Neural cell (in vitro differentiated cells): ENCODE measurements around the gene SUSD3. TPM values are rescaled to one million over a fixed set of nuclear protein-coding genes. Genes with fewer than 3 reads are reported as not detected.

Experiments
- H2AFZ ChIP-seq: fragments of 200-600, 300-800 bp; sonication (generic), shearing (Covaris generic); 2 replicates; pipeline ENCODE4 v1.6.0; 2014; ENCODE audit warnings: low read depth, mild to moderate bottlenecking, antibody characterized with exemption, low read length, moderate library complexity
- H3F3A ChIP-seq: fragments of 200-600 bp; shearing (Covaris generic); 2 replicates; pipeline ENCODE4 v1.6.1; 2016; ENCODE audit warnings: mild to moderate bottlenecking, moderate library complexity, mixed read lengths, antibody characterized with exemption, low read length; ENCODE audit not compliant: insufficient read depth, poor library complexity, severe bottlenecking
- H3K27ac ChIP-seq: fragments of 200-600, 300-800 bp; sonication (generic), shearing (Covaris generic); 2 replicates; pipeline ENCODE4 v1.5.1; 2014; ENCODE audit warnings: mild to moderate bottlenecking, low read length, moderate library complexity
- H3K27me3 ChIP-seq: fragments of 300-800, 200-600 bp; sonication (generic), shearing (Covaris generic); 2 replicates; pipeline ENCODE4 v1.6.0; 2014; ENCODE audit warnings: mild to moderate bottlenecking, low read depth, low read length, moderate library complexity; ENCODE audit not compliant: insufficient read depth
- H3K36me3 ChIP-seq: fragments of 300-800, 200-600 bp; sonication (generic), shearing (Covaris generic); 2 replicates; pipeline ENCODE4 v1.5.1; 2014; ENCODE audit warnings: mild to moderate bottlenecking, antibody characterized with exemption, low read length, moderate library complexity; ENCODE audit not compliant: insufficient read depth
- H3K4me2 ChIP-seq: fragments of 300-800, 200-600 bp; sonication (generic), shearing (Covaris generic); 2 replicates; pipeline ENCODE4 v1.6.0; 2014; ENCODE audit warnings: mild to moderate bottlenecking, low read length
- H3K4me3 ChIP-seq: fragments of 300-800, 200-600 bp; sonication (generic), shearing (Covaris generic); 2 replicates; pipeline ENCODE4 v1.5.1; 2014; ENCODE audit warnings: mild to moderate bottlenecking, low read length, moderate library complexity
- H3K79me2 ChIP-seq: fragments of 200-600 bp; shearing (Covaris generic); replicated peaks from 2 replicates; pipeline ENCODE4 v1.6.0; 2014; ENCODE audit warnings: mild to moderate bottlenecking, low read length, moderate library complexity; ENCODE audit not compliant: insufficient read depth
- H3K9ac ChIP-seq: fragments of 300-800, 200-600 bp; sonication (generic), shearing (Covaris generic); 2 replicates; pipeline ENCODE4 v1.6.1; 2016; ENCODE audit warnings: mild to moderate bottlenecking, low read length, mixed read lengths
- H3K9me2 ChIP-seq: fragments of 200-600 bp; shearing (Covaris generic); 2 replicates; pipeline ENCODE4 v1.6.1; 2016; ENCODE audit warnings: mild to moderate bottlenecking, low read length, mixed read lengths; ENCODE audit not compliant: insufficient read depth
- H3K9me3 ChIP-seq: fragments of 200-600, 300-800 bp; sonication (generic), shearing (Covaris generic); 2 replicates; pipeline ENCODE4 v1.6.1; 2016; ENCODE audit warnings: mild to moderate bottlenecking, mixed run types, low read length, moderate library complexity, mixed read lengths
- H4K20me1 ChIP-seq: fragments of 200-600 bp; shearing (Covaris generic); 2 replicates; pipeline ENCODE4 v1.6.1; 2016; ENCODE audit warnings: mild to moderate bottlenecking, mixed run types; ENCODE audit not compliant: insufficient read depth
- CTCF ChIP-seq: fragments of 450-650 bp; IDR thresholded peaks from 2 replicates; pipeline ENCODE4 v1.5.1; 2014; ENCODE audit warnings: antibody characterized with exemption, mild to moderate bottlenecking, moderate library complexity; ENCODE audit not compliant: poor library complexity, severe bottlenecking
- EP300 ChIP-seq: fragments of 450-650 bp; conservative IDR thresholded peaks from 2 replicates; pipeline ENCODE4 v1.6.1; 2014; ENCODE audit warnings: antibody characterized with exemption, mild to moderate bottlenecking, moderate library complexity; ENCODE audit not compliant: poor library complexity, severe bottlenecking
- EZH2 ChIP-seq: fragments of 200-600, 300-800 bp; shearing (Covaris generic), sonication (generic); IDR thresholded peaks from 2 replicates; pipeline ENCODE4 v1.6.1; 2014; ENCODE audit warnings: antibody characterized with exemption, low read length, borderline replicate concordance, mild to moderate bottlenecking; ENCODE audit not compliant: insufficient read depth, poor library complexity, severe bottlenecking
- MXI1 ChIP-seq: fragments of 450-650 bp; conservative IDR thresholded peaks from 2 replicates; pipeline ENCODE4 v1.6.1; 2014; ENCODE audit warnings: antibody characterized with exemption, mild to moderate bottlenecking; ENCODE audit not compliant: poor library complexity, severe bottlenecking
- POLR2AphosphoS5 ChIP-seq: IDR thresholded peaks from 2 replicates; pipeline ENCODE4 v1.6.1; 2012
- RAD21 ChIP-seq: fragments of 450-650 bp; conservative IDR thresholded peaks from 2 replicates; pipeline ENCODE4 v1.6.1; 2014; ENCODE audit warnings: antibody characterized with exemption, mild to moderate bottlenecking, moderate library complexity
- REST ChIP-seq: IDR thresholded peaks from 2 replicates; pipeline ENCODE4 v1.6.1; 2012; ENCODE audit warnings: borderline replicate concordance
- SMC3 ChIP-seq: fragments of 450-650 bp; conservative IDR thresholded peaks from 2 replicates; pipeline ENCODE4 v1.6.1; 2014; ENCODE audit warnings: antibody characterized with exemption, mild to moderate bottlenecking, moderate library complexity; ENCODE audit not compliant: poor library complexity
- TAF1 ChIP-seq: IDR thresholded peaks from 2 replicates; pipeline ENCODE4 v1.6.1; 2012; ENCODE audit warnings: low read depth
- polyA plus RNA-seq: library from polyadenylated mRNA; depleted of rRNA; stranded (reverse); fragments of >200 nt; gene quantifications from 2 replicates; pipeline ENCODE4 v1.2.3, GENCODE V29; 2014

The SUSD3 gene
- polyA plus RNA-seq, 1 donor from 2014 or later, result not detected

- no peak overlapping the region for H2AFZ ChIP-seq
- H3K79me2 ChIP-seq, result no peaks in the 10 kb centered on the region
- no peaks in the 10 kb centered on the region for H3K9me2 ChIP-seq
- peaks cover 10% of the 10 kb centered on the region for H3K27me3 ChIP-seq
- no peaks in the 10 kb centered on the region for H4K20me1 ChIP-seq
- no peak overlapping the region for H3K4me2 ChIP-seq
- no peaks in the 10 kb centered on the region for H3K9me3 ChIP-seq
- no peak overlapping the region for H3K27ac ChIP-seq
- no peak overlapping the region for H3K9ac ChIP-seq
- H3K4me3 ChIP-seq, result no peak overlapping the region
- no peaks in the 10 kb centered on the region for H3F3A ChIP-seq
- H3K36me3 ChIP-seq, result no peaks in the 10 kb centered on the region
- TF ChIP-seq SMC3 (no peak), POLR2AphosphoS5 (no peak), EZH2 (no peak), TAF1 (no peak), RAD21 (no peak), EP300 (no peak), MXI1 (no peak), CTCF (no peak), REST (no peak)
Observed at GRCh38 chr9:93057042-93057702, 1.3 kb upstream of the SUSD3 start.

GRCh38 chr9:93057703-93058354 lies 672 bp upstream of the SUSD3 start:
- Histone ChIP-seq H3K27ac (no peak overlapping the region), H2AFZ (no peak overlapping the region), H3K36me3 (no peaks in the 10 kb centered on the region), H3K27me3 (peaks cover 10% of the 10 kb centered on the region), H4K20me1 (no peaks in the 10 kb centered on the region), H3K4me3 (no peak overlapping the region), H3K79me2 (no peaks in the 10 kb centered on the region), H3K4me2 (no peak overlapping the region), H3F3A (no peaks in the 10 kb centered on the region), H3K9ac (no peak overlapping the region), H3K9me3 (no peaks in the 10 kb centered on the region), H3K9me2 (no peaks in the 10 kb centered on the region)
- TF ChIP-seq RAD21 (no peak), MXI1 (no peak), POLR2AphosphoS5 (no peak), TAF1 (no peak), EP300 (no peak), EZH2 (no peak), SMC3 (no peak), CTCF (no peak), REST (no peak)
